Activated naive CD4-positive, alpha-beta T cell (primary cell): Measurements from ENCODE around the gene CRCP.
"Not testable (repeated sequence)": the region's sequence is repeated elsewhere in the genome, so short reads cannot be mapped to it uniquely, and the experiment has no call there.

Experiments
- DNase-seq, 4 experiments: peaks; one replicate each; lab custom pipeline; 2025; lab: John Stamatoyannopoulos, UW

CRCP gene

GRCh38 chr7:66156035-66156434 lies 41.4 kb downstream of the CRCP start:
- not testable (repeated sequence) for DNase-seq

GRCh38 chr7:66157060-66157459 lies 42.4 kb downstream of the CRCP start:
- no peak for DNase-seq

- DNase-seq: no peak
These were observed 48.0 kb downstream of the CRCP start for GRCh38 chr7:66162622-66163021.

GRCh38 chr7:66163186-66163610 lies 48.6 kb downstream of the CRCP start:
- DNase-seq: no peak

- no peak for DNase-seq
These were observed 49.7 kb downstream of the CRCP start for GRCh38 chr7:66164356-66164755.

GRCh38 chr7:66167773-66168387 lies 53.2 kb downstream of the CRCP start:
- no peak for DNase-seq

- no peak for DNase-seq
These were observed 55.0 kb downstream of the CRCP start for GRCh38 chr7:66169616-66170015.

- no peak for DNase-seq
These were observed 55.9 kb downstream of the CRCP start for GRCh38 chr7:66170309-66171231.

GRCh38 chr7:66172536-66173401 lies 58.1 kb downstream of the CRCP start:
- not testable (repeated sequence) for DNase-seq

- no peak for DNase-seq
These were observed 59.2 kb downstream of the CRCP start for GRCh38 chr7:66173856-66174255.

- DNase-seq: not testable (repeated sequence)
These were observed 60.4 kb downstream of the CRCP start for GRCh38 chr7:66175006-66175405.

- DNase-seq: no peak
These were observed 62.3 kb downstream of the CRCP start for GRCh38 chr7:66176914-66177313.

GRCh38 chr7:66178258-66178657 lies 63.6 kb downstream of the CRCP start:
- no peak for DNase-seq

- DNase-seq: no peak
These were observed 66.7 kb downstream of the CRCP start for GRCh38 chr7:66181329-66181728.

GRCh38 chr7:66181845-66182244 lies 67.2 kb downstream of the CRCP start:
- no peak for DNase-seq

GRCh38 chr7:66182920-66183319 lies 68.3 kb downstream of the CRCP start:
- DNase-seq: no peak

GRCh38 chr7:66183700-66184099 lies 69.1 kb downstream of the CRCP start:
- no peak for DNase-seq

- DNase-seq: no peak
These were observed 71.1 kb downstream of the CRCP start for GRCh38 chr7:66185680-66186187.

- DNase-seq: no peak
These were observed 72.3 kb downstream of the CRCP start for GRCh38 chr7:66186991-66187390.

- no peak for DNase-seq
These were observed 73.3 kb downstream of the CRCP start for GRCh38 chr7:66187905-66188304.

GRCh38 chr7:66188645-66189044 lies 74.0 kb downstream of the CRCP start:
- DNase-seq: no peak
